ENCODE data around the gene MARK1. TPM values are rescaled to one million over a fixed set of nuclear protein-coding genes. Genes with fewer than 3 reads are reported as not detected.

The MARK1 gene
- total RNA-seq, 1 donor from 2014 or later = 5.7 TPM

- ChIA-PET CTCF (no interaction called here), POLR2A (no interaction called here)
- Mint-ChIP-seq H3K4me3 (no peak overlapping the region), H3K9me3 (no peaks in the 10 kb centered on the region), H3K27ac (no peak overlapping the region), H3K27me3 (peaks cover 2% of the 10 kb centered on the region), H3K36me3 (ENCODE audit: low read depth) (no peaks in the 10 kb centered on the region), H3K4me1 (peaks cover 2% of the 10 kb centered on the region)
- no peak for DNase-seq
- intact Hi-C loops (cut with micrococcal nuclease) = no loop called here
- TF ChIP-seq CTCF (IDR thresholded peaks at IDR 0.05) = no peak
- no peak for ATAC-seq (ENCODE audit: low read depth)
Observed at GRCh38 chr1:220655509-220655908, 127.6 kb downstream of the MARK1 start.

DNA sequence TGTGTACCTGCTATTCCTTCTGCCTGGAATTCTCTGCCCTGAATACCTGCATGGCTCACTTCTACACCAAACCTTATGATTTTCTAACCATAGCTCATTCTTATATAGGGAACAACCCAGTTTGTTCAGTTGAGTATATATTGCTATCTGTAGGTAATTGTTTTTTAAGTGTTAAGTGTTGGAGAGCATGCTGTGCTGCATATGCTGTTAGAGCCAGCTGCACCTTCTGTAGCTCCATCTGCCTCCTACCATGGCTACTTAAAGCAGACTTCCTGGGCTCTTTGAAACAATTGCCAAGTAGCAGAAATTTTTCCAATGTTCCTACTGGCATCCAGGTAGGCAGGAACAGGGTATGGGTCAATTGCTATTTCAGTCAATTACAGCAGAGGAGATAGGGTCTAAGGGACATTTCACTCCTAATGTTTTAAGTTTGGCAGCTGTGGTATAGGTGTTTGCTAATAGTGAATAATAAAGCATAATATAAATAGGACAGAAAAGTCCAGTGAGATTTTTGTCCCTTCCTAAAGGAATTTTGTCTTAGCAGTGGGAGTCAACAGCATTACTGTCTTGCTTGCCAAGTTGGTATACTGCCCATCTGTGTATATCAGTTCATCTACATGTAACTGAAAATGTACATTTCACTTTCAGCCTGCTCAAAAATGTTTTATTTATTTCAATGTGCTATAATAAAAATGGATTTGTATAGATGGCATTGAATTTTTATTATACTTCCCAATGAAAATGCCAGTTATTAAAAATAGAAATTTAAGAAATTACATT is 128.2 kb downstream of the MARK1 start:
- POLR2A ChIA-PET = no interaction called here
- H3K4me3 Mint-ChIP-seq = no peak overlapping the region
- ATAC-seq (ENCODE audit: low read depth) (no peak), DNase-seq (no peak)
- H3K27ac Mint-ChIP-seq = no peak overlapping the region
- intact Hi-C loops (cut with micrococcal nuclease) = no loop called here
- H3K36me3 Mint-ChIP-seq (ENCODE audit: low read depth) = no peaks in the 10 kb centered on the region
- peaks cover 6% of the 10 kb centered on the region for H3K27me3 Mint-ChIP-seq
- CTCF ChIA-PET = no interaction called here
- peaks cover 2% of the 10 kb centered on the region for H3K4me1 Mint-ChIP-seq
- TF ChIP-seq CTCF (IDR thresholded peaks at IDR 0.05) = no peak
- no peaks in the 10 kb centered on the region for H3K9me3 Mint-ChIP-seq

DNA sequence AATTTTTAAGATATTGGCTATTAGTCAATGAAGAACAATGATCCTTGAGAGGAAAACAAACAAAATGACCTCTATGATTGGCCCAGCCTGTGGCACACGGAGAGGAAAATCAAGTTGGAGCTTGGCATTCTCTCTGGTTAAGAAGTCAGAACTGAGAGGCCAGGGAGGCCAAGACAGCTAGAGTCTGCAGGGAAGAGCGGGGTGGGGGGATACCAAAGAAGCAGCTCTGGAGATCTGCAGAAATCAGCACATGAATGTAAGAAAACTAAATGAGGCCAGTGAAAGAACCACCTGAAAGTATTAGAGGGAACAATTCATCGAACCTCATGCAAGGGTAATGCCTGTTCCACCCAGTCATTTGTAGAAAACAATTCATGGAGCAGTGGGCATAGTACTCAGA is 138.4 kb downstream of the MARK1 start:
- DNase-seq (no peak), ATAC-seq (ENCODE audit: low read depth) (no peak)
- intact Hi-C loops (cut with micrococcal nuclease) = no loop called here
- Mint-ChIP-seq H3K27me3 (peaks cover 14% of the 10 kb centered on the region), H3K4me3 (no peak overlapping the region), H3K9me3 (peaks cover 11% of the 10 kb centered on the region), H3K36me3 (ENCODE audit: low read depth) (peaks cover 2% of the 10 kb centered on the region), H3K27ac (no peak overlapping the region), H3K4me1 (no peaks in the 10 kb centered on the region)
- TF ChIP-seq CTCF (IDR thresholded peaks at IDR 0.05) = no peak
- ChIA-PET POLR2A (no interaction called here), CTCF (interaction anchor here (1.1 kb wide), 1 partner anchor 50 kb away, joined by 3 read pairs; no protein-coding TSS in a partner anchor)

DNA sequence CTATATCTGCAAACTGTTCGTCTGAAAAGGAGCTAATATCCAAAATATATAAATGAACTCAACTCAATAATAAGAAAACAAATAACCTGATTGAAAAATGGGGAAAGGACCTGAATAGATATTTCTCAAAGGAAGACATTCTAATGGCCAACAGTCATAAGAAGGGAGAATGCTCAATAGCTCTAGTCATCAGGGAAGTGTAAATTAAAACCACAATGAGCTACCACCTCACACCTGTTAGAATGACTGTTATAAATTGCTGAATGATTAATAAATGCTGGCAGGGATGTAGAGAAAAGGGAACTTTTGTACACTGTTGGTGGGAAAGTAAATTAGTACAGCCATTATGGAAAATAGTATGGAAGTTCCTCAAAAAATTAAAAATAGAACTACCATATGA is 141.1 kb downstream of the MARK1 start:
- intact Hi-C loops (cut with micrococcal nuclease) = no loop called here

More for the DNA sequence above, 141.1 kb downstream of the MARK1 start:
- TF ChIP-seq CTCF (IDR thresholded peaks at IDR 0.05) = no peak
- Mint-ChIP-seq H3K27me3 (peaks cover 16% of the 10 kb centered on the region), H3K4me1 (no peaks in the 10 kb centered on the region), H3K27ac (no peak overlapping the region), H3K4me3 (no peak overlapping the region), H3K36me3 (ENCODE audit: low read depth) (peaks cover 2% of the 10 kb centered on the region), H3K9me3 (peaks cover 11% of the 10 kb centered on the region)
- DNase-seq (no peak), ATAC-seq (ENCODE audit: low read depth) (no peak)
- CTCF ChIA-PET = interaction anchor here (1.1 to 1.3 kb wide), 2 partner anchors 11 to 64 kb away, joined by 3 to 4 read pairs; no protein-coding TSS in a partner anchor
- POLR2A ChIA-PET = interaction anchor here (0.6 kb wide), 1 partner anchor 34 kb away, joined by 5 read pairs; no protein-coding TSS in a partner anchor
